Body of pancreas (tissue), 4 donors: ENCODE data around the gene PRG2. TPM values are rescaled to one million over a fixed set of nuclear protein-coding genes. Genes with fewer than 3 reads are reported as not detected.
A peak's percentile ranks its signal among the peaks of the same experiment; 100 is the strongest.
"Not testable (repeated sequence)": the region's sequence is repeated elsewhere in the genome, so short reads cannot be mapped to it uniquely, and the experiment has no call there.

Source experiments
- ATAC-seq: fragments of 150-250 bp; one replicate; pipeline ENCODE4 v1.9.1; 2016
- DNase-seq, 4 donors: peaks; one replicate each; pipeline ENCODE4 v3.0.0-alpha.2; 2019
- H3K27ac ChIP-seq, 4 donors: fragments of 200-600 bp; sonication (generic); 1 replicate in 3 of 4; 2 replicates in 1 of 4; pipeline versions ENCODE4 v1.5.1 to v1.6.1; 2016 to 2019; ENCODE audit warnings: mild to moderate bottlenecking in 1 of 4, mixed read lengths in 1 of 4, moderate library complexity in 1 of 4
- H3K27me3 ChIP-seq, 2 donors: fragments of 200-600 bp; sonication (generic); one replicate each; pipeline ENCODE4 v1.6.0; 2016; ENCODE audit warnings: mild to moderate bottlenecking in 1 of 2
- H3K36me3 ChIP-seq, 2 donors: fragments of 200-600 bp; sonication (generic); replicated peaks in 1 of 2; 2 replicates each; pipeline ENCODE4 v1.5.1; 2016; ENCODE audit warnings: low read depth in 2 of 2; ENCODE audit not compliant: insufficient read depth in 1 of 2
- H3K4me1 ChIP-seq: fragments of 200-600 bp; sonication (generic); one replicate; pipeline ENCODE4 v1.6.0; 2016
- H3K4me3 ChIP-seq, 2 donors: fragments of 200-600 bp; sonication (generic); 1 replicate in 1 of 2; 2 replicates in 1 of 2; pipeline ENCODE4 v1.5.1; 2016 to 2019
- H3K9me3 ChIP-seq, 3 donors: fragments of 200-600 bp; sonication (generic); 1 replicate in 2 of 3; 2 replicates in 1 of 3; pipeline ENCODE4 v1.5.1; 2016
- POLR2A ChIP-seq, 3 donors: fragments of 450-650 bp; IDR thresholded peaks; one replicate each; pipeline ENCODE4 v1.6.1; 2016; ENCODE audit warnings: antibody characterized with exemption in 3 of 3, mild to moderate bottlenecking in 2 of 3
- WGBS, 2 donors: methylation state at CpG; one replicate each; pipeline ENCODE4 v1.1.5; 2017; 5-methylcytosine and 5-hydroxymethylcytosine counted together
- intact Hi-C: fragments of 100-400 bp; cut with DNase I; formaldehyde crosslinking; loops from one replicate; pipeline ENCODE4 v1.15.1; 2023
- total RNA-seq, 2 donors: library from RNA; depleted of rRNA; stranded (reverse); fragments of >200 nt; gene quantifications; one replicate each; pipeline ENCODE4 v1.1.0, GENCODE V29; 2016
- TF ChIP-seq, protein P1 (sequence below), 7 experiments: fragments of 450-650 bp in 4 of 7; fragments of 200-600 bp in 3 of 7; sonication (generic) in 3 of 7; IDR thresholded peaks; one replicate each; pipeline ENCODE4 v1.5.1; 2016 to 2019; ENCODE audit warnings: antibody characterized with exemption in 7 of 7

The PRG2 gene
- total RNA-seq, 2 donors from 2014 or later, result not detected

- intact Hi-C loops, result no loop called here
- ATAC-seq, result no peak
- Histone ChIP-seq H3K9me3 (no peaks in the 10 kb centered on the region), H3K4me1 (peaks cover 32% of the 10 kb centered on the region), H3K27ac (peak overlapping the region; percentile 0 to 69 (median 30)), H3K36me3 (no peaks in the 10 kb centered on the region), H3K4me3 (no peak overlapping the region), H3K27me3 (no peaks in the 10 kb centered on the region)
- 50 to 64% methylated on average over 7 of the region's 7 CpGs for WGBS, 2 donors
- DNase-seq, result no peak
- TF ChIP-seq POLR2A (IDR thresholded peaks at IDR 0.05), result no peak
- TF ChIP-seq, protein P1, sequence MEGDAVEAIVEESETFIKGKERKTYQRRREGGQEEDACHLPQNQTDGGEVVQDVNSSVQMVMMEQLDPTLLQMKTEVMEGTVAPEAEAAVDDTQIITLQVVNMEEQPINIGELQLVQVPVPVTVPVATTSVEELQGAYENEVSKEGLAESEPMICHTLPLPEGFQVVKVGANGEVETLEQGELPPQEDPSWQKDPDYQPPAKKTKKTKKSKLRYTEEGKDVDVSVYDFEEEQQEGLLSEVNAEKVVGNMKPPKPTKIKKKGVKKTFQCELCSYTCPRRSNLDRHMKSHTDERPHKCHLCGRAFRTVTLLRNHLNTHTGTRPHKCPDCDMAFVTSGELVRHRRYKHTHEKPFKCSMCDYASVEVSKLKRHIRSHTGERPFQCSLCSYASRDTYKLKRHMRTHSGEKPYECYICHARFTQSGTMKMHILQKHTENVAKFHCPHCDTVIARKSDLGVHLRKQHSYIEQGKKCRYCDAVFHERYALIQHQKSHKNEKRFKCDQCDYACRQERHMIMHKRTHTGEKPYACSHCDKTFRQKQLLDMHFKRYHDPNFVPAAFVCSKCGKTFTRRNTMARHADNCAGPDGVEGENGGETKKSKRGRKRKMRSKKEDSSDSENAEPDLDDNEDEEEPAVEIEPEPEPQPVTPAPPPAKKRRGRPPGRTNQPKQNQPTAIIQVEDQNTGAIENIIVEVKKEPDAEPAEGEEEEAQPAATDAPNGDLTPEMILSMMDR (IDR thresholded peaks at IDR 0.05), result no peak
These were observed 27.0 kb downstream of the PRG2 start for GRCh38 chr11:57363131-57364080.

DNA sequence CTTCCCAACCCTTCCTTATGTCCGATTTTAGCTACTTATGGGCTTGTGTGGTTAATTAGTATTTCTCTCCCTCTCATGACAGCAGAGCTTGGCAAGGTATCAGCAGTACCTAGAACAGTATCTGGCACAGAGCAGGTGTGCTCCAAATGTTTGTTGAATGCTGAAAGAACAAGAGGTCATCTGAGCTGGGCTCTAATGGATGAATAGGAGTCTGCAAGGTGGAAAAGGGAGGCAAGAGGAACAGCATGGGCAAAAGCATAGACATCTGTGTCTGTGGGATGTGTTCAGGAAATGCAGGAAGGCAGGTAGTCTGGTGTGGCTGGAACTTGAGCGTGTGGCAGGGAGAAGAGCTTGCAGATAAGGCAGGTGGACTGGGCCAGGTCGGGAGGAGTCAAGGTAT lies 28.5 kb downstream of the PRG2 start:
- Histone ChIP-seq H3K27me3 (no peaks in the 10 kb centered on the region), H3K4me3 (no peak overlapping the region), H3K9me3 (no peaks in the 10 kb centered on the region), H3K27ac (peak overlapping the region in 1 of 4 donors; percentile 81), H3K36me3 (no peaks in the 10 kb centered on the region), H3K4me1 (peaks cover 43% of the 10 kb centered on the region)
- TF ChIP-seq POLR2A (IDR thresholded peaks at IDR 0.05), result no peak
- TF ChIP-seq, protein P1 (IDR thresholded peaks at IDR 0.05), result no peak
- intact Hi-C loops, result no loop called here
- ATAC-seq, result no peak
- no peak for DNase-seq
- WGBS, 2 donors, result 60 to 74% methylated on average over 3 of the region's 3 CpGs

DNA sequence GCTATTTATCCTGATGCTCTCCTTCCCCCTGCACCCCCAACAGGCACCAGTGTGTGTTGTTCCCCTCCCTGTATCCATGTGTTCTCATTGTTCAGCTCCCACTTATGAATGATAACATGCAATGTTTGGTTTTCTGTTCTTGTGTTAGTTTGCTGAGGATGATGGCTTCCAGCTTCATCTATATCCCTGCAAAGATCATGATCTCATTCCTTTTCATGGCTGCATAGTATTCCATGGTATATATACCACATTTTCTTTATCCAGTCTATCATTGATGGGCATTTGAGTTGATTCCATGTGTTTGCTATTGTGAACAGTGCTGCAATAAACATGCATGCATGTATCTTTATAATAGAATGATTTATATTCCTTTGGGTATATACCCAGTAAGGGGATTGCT lies 29.0 kb downstream of the PRG2 start:
- H3K9me3 ChIP-seq, DNase-seq, H3K27me3 ChIP-seq, H3K36me3 ChIP-seq, intact Hi-C loops, H3K4me3 ChIP-seq, ATAC-seq: not testable (repeated sequence)
- Histone ChIP-seq H3K4me1 (peaks cover 46% of the 10 kb centered on the region), H3K27ac (peak overlapping the region in 1 of 4 donors; percentile 81)

GRCh38 chr11:57360991-57361390 lies 29.5 kb downstream of the PRG2 start:
- intact Hi-C loops, result no loop called here
- Histone ChIP-seq H3K9me3 (no peaks in the 10 kb centered on the region), H3K4me3 (no peak overlapping the region), H3K27ac (peak overlapping the region in 3 of 4 donors; percentile 66 to 81 (median 77)), H3K27me3 (no peaks in the 10 kb centered on the region), H3K36me3 (no peaks in the 10 kb centered on the region), H3K4me1 (peaks cover 50% of the 10 kb centered on the region)
- ATAC-seq (no peak), DNase-seq (no peak)
- TF ChIP-seq POLR2A (IDR thresholded peaks at IDR 0.05), result no peak
- TF ChIP-seq, protein P1 (IDR thresholded peaks at IDR 0.05), result no peak
- 94 to 95% methylated on average over 8 of the region's 8 CpGs for WGBS, 2 donors

- no peak overlapping the region for H3K4me3 ChIP-seq
- intact Hi-C loops, result loop anchor here (10.0 kb wide), 1 partner anchor 285 kb away; the partner anchor contains the start of gene YPEL4
- H3K9me3 ChIP-seq, result no peaks in the 10 kb centered on the region
- WGBS, 2 donors, result 52 to 65% methylated on average over 9 of the region's 9 CpGs
- peaks cover 51% of the 10 kb centered on the region for H3K4me1 ChIP-seq
- no peaks in the 10 kb centered on the region for H3K27me3 ChIP-seq
- DNase-seq (peak; percentile 27 to 51 (median 44)), ATAC-seq (peak; percentile 83)
- peak overlapping the region; percentile 52 to 81 (median 72) for H3K27ac ChIP-seq
- no peak for TF ChIP-seq POLR2A (IDR thresholded peaks at IDR 0.05)
- TF ChIP-seq, protein P1 (IDR thresholded peaks at IDR 0.05), result no peak
- no peaks in the 10 kb centered on the region for H3K36me3 ChIP-seq
These were observed 30.4 kb downstream of the PRG2 start for GRCh38 chr11:57359896-57360690.
